Activated CD4-positive, alpha-beta memory T cell treated with anti-CD3 and anti-CD28 coated beads, Interleukin-2, amount 10 ng/mL, durations not matched to agents 7 days and 5 days (primary cell): ENCODE measurements around the gene DEFB129. TPM values are rescaled to one million over a fixed set of nuclear protein-coding genes. Genes with fewer than 3 reads are reported as not detected.
"Not testable (repeated sequence)": the region's sequence is repeated elsewhere in the genome, so short reads cannot be mapped to it uniquely, and the experiment has no call there.

Experiments used
- CTCF ChIA-PET: fragments of 350-600 bp; sonication (Branson Sonifier 250); formaldehyde crosslinking; loops from one replicate; lab custom pipeline; 2021; ENCODE audit warnings: antibody characterized with exemption, inconsistent platforms; lab: Charles Lee
- POLR2A ChIA-PET: fragments of 350-600 bp; sonication (Branson Sonifier 250); formaldehyde crosslinking; loops from one replicate; lab custom pipeline; 2021; ENCODE audit warnings: antibody characterized with exemption; lab: Charles Lee
- DNase-seq: peaks from one replicate; pipeline ENCODE4 v3.0.0-alpha.2; 2020
- H3K27ac Mint-ChIP-seq: one replicate; pipeline ENCODE4 v1.8.0; 2021; ENCODE audit warnings: mild to moderate bottlenecking, mixed read lengths
- H3K27me3 Mint-ChIP-seq: one replicate; pipeline ENCODE4 v1.8.0; 2021; ENCODE audit warnings: mixed read lengths
- H3K36me3 Mint-ChIP-seq: one replicate; pipeline ENCODE4 v1.8.0; 2021; ENCODE audit warnings: low read depth, mixed read lengths
- H3K4me1 Mint-ChIP-seq: one replicate; pipeline ENCODE4 v1.8.0; 2021; ENCODE audit warnings: mixed read lengths
- H3K4me3 Mint-ChIP-seq: one replicate; pipeline ENCODE4 v1.8.0; 2021; ENCODE audit warnings: mild to moderate bottlenecking, mixed read lengths
- H3K9me3 Mint-ChIP-seq: one replicate; pipeline ENCODE4 v1.8.0; 2021; ENCODE audit warnings: mixed read lengths
- total RNA-seq, 2 experiments: library from RNA; stranded (reverse); gene quantifications; one replicate each; pipeline ENCODE4 v1.2.3, GENCODE V29; 2021

Gene DEFB129, protein sequence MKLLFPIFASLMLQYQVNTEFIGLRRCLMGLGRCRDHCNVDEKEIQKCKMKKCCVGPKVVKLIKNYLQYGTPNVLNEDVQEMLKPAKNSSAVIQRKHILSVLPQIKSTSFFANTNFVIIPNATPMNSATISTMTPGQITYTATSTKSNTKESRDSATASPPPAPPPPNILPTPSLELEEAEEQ
- not detected for total RNA-seq

GRCh38 chr20:226958-227357 lies at the start of gene DEFB129:
DEFB129 (plus strand) TSS chr20:227258; CDS start chr20:227289, 31 bp downstream.
- no peak for DNase-seq
- peaks cover 27% of the 10 kb centered on the region for H3K27me3 Mint-ChIP-seq
- no peaks in the 10 kb centered on the region for H3K9me3 Mint-ChIP-seq
- no peak within 1 kb of the TSS for H3K27ac Mint-ChIP-seq
- H3K36me3 Mint-ChIP-seq: no peaks in the 10 kb centered on the region
- H3K4me3 Mint-ChIP-seq: no peak within 1 kb of the TSS
- peaks cover 6% of the 10 kb centered on the region for H3K4me1 Mint-ChIP-seq
- ChIA-PET CTCF (no interaction called here), POLR2A (interaction anchor here (1.0 kb wide), 1 partner anchor 14 kb away, joined by 3 read pairs; no protein-coding TSS in a partner anchor)

GRCh38 chr20:184288-184687 lies 42.8 kb upstream of the DEFB129 start:
- peaks cover 14% of the 10 kb centered on the region for H3K36me3 Mint-ChIP-seq
- POLR2A ChIA-PET: no interaction called here
- peaks cover 69% of the 10 kb centered on the region for H3K27me3 Mint-ChIP-seq
- DNase-seq: no peak
- H3K4me1 Mint-ChIP-seq: peaks cover 13% of the 10 kb centered on the region
- CTCF ChIA-PET: no interaction called here
- no peak overlapping the region for H3K27ac Mint-ChIP-seq
- peaks cover 19% of the 10 kb centered on the region for H3K9me3 Mint-ChIP-seq
- no peak overlapping the region for H3K4me3 Mint-ChIP-seq

- Mint-ChIP-seq H3K4me1 (peaks cover 13% of the 10 kb centered on the region), H3K36me3 (peaks cover 14% of the 10 kb centered on the region)
Measured at GRCh38 chr20:187733-188132, 39.3 kb upstream of the DEFB129 start.

GRCh38 chr20:189611-190010 lies 37.4 kb upstream of the DEFB129 start, which contains the start of gene DEFB128:
DEFB128 (minus strand) TSS chr20:189711; CDS start chr20:189623, 88 bp downstream.
- no peak for DNase-seq
- ChIA-PET CTCF (no interaction called here), POLR2A (no interaction called here)
- H3K9me3 Mint-ChIP-seq: peaks cover 12% of the 10 kb centered on the region
- H3K4me1 Mint-ChIP-seq: peaks cover 5% of the 10 kb centered on the region
- H3K27me3 Mint-ChIP-seq: peaks cover 45% of the 10 kb centered on the region
- no peak within 1 kb of the TSS for H3K27ac Mint-ChIP-seq
- no peak within 1 kb of the TSS for H3K4me3 Mint-ChIP-seq
- peaks cover 6% of the 10 kb centered on the region for H3K36me3 Mint-ChIP-seq

More at GRCh38 chr20:187733-188132, 39.3 kb upstream of the DEFB129 start:
- Mint-ChIP-seq H3K9me3 (peaks cover 19% of the 10 kb centered on the region), H3K4me3 (no peak overlapping the region), H3K27ac (no peak overlapping the region), H3K27me3 (peaks cover 61% of the 10 kb centered on the region)
- CTCF ChIA-PET: no interaction called here
- no peak for DNase-seq
- POLR2A ChIA-PET: no interaction called here

DNA sequence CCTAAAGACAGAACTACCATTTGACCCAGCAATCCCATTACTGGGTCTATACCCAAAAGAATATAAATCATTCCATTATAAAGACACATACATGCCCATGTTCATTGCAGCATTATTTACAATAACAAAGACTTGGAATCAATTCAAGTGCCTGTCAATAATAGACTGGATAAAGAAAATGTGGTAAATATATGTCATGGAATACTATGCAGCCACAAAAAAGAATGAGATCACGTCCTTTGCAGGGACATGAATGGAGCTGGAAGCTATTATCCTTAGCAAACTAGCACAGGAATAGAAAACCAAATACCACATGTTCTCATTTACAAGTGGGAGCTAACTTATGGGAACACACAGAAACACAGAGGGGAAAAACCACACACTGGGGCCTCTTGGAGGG lies 28.8 kb upstream of the DEFB129 start:
- H3K27ac Mint-ChIP-seq: no peak overlapping the region
- DNase-seq: no peak
- ChIA-PET CTCF (no interaction called here), POLR2A (interaction anchor here (0.6 kb wide), 1 partner anchor 26 kb away, joined by 3 read pairs; no protein-coding TSS in a partner anchor)
- no peaks in the 10 kb centered on the region for H3K36me3 Mint-ChIP-seq
- peaks cover 18% of the 10 kb centered on the region for H3K27me3 Mint-ChIP-seq
- H3K4me1 Mint-ChIP-seq: peaks cover 4% of the 10 kb centered on the region
- H3K4me3 Mint-ChIP-seq: no peak overlapping the region
- no peaks in the 10 kb centered on the region for H3K9me3 Mint-ChIP-seq

DNA sequence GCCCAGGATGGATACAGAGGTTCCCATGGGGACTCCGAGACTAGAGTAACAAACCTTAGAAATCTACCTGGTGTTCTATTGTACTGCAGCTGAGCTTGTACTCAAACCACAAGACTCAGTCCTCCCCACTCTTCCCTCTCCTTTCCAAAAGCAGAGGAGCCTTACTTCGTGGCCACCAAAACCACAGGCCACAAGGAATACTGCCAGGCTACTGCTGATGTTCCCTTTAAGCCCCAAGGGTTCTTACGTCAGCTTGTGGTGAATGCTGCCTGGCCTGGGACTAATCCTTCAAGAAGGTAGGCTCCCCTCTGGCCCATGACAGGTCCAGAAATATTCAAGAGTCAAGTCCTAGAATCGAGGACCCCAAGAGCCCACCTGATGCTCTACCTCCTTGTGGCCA lies 27.1 kb upstream of the DEFB129 start:
- CTCF ChIA-PET: interaction anchor here (0.7 kb wide), 1 partner anchor 130 kb away, joined by 3 read pairs; no protein-coding TSS in a partner anchor
- Mint-ChIP-seq H3K27ac (no peak overlapping the region), H3K4me1 (peaks cover 4% of the 10 kb centered on the region), H3K27me3 (peaks cover 25% of the 10 kb centered on the region), H3K36me3 (no peaks in the 10 kb centered on the region), H3K9me3 (no peaks in the 10 kb centered on the region), H3K4me3 (no peak overlapping the region)
- no peak for DNase-seq
- POLR2A ChIA-PET: no interaction called here

DNA sequence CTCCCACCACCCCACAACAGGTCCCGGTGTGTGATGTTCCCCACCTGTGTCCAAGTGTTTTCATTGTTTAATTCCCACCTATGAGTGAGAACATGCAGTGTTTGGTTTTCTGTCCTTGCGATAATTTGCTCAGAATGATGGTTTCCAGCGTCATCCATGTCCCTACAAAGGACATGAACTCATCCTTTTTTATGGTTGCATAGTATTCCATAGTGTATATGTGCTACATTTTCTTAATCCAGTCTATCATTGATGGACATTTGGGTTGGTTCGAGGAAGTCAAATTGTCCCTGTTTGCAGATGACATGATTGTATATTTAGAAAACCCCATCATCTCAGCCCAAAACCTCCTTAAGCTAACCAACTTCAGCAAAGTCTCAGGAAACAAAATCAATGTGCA lies 23.4 kb upstream of the DEFB129 start:
- H3K27me3 Mint-ChIP-seq: peaks cover 19% of the 10 kb centered on the region
- H3K27ac Mint-ChIP-seq, CTCF ChIA-PET, H3K4me1 Mint-ChIP-seq, POLR2A ChIA-PET, DNase-seq, H3K4me3 Mint-ChIP-seq, H3K36me3 Mint-ChIP-seq, H3K9me3 Mint-ChIP-seq: not testable (repeated sequence)

- Mint-ChIP-seq H3K27ac (no peak overlapping the region), H3K9me3 (no peaks in the 10 kb centered on the region), H3K4me1 (no peaks in the 10 kb centered on the region), H3K4me3 (no peak overlapping the region), H3K27me3 (peaks cover 24% of the 10 kb centered on the region), H3K36me3 (no peaks in the 10 kb centered on the region)
- ChIA-PET CTCF (interaction anchor here (0.9 to 1.4 kb wide), 3 partner anchors 12 to 115 kb away, joined by 3 to 7 read pairs (median 4); no protein-coding TSS in a partner anchor), POLR2A (no interaction called here)
- no peak for DNase-seq
Measured at GRCh38 chr20:208942-209566, 18.0 kb upstream of the DEFB129 start.

DNA sequence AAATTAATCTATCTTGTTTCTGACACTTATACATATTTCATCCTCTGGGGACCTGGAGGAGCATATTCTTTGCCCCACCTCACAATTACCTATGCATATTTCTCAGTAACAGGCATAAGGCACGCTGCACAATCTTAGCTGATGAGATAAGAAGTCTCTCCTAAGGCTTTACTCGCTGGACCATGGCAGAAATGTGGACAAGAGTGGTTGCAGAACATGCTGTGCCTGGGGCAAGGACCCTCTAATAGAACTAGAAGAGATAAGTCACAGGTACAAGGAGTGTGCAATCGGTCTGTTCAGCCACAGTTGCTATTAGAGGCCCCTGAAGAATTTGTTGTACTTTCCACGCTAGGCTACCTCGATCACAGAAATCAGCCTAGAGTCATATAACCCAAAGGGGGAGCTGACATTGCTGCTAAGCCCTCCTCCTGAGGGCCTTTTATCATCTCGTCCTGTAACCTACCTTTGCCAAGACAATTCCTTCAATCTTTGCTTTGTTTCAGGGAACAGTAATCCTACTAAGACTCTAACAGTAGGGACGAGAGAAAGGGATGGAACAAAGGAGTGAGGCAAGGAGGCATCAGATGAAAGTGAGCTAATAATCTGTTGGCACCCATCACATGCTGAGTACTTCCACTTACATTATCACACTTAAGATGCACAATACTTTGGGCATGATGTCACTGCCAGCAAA lies 16.1 kb upstream of the DEFB129 start:
- H3K27me3 Mint-ChIP-seq: peaks cover 16% of the 10 kb centered on the region
- no peaks in the 10 kb centered on the region for H3K9me3 Mint-ChIP-seq
- H3K4me3 Mint-ChIP-seq: no peak overlapping the region
- no peak overlapping the region for H3K27ac Mint-ChIP-seq
- no peaks in the 10 kb centered on the region for H3K36me3 Mint-ChIP-seq
- POLR2A ChIA-PET: no interaction called here
- CTCF ChIA-PET: interaction anchor here (0.6 to 2.4 kb wide), 3 partner anchors 51 to 120 kb away, joined by 3 to 12 read pairs (median 7); no protein-coding TSS in a partner anchor
- no peak for DNase-seq
- no peaks in the 10 kb centered on the region for H3K4me1 Mint-ChIP-seq

DNA sequence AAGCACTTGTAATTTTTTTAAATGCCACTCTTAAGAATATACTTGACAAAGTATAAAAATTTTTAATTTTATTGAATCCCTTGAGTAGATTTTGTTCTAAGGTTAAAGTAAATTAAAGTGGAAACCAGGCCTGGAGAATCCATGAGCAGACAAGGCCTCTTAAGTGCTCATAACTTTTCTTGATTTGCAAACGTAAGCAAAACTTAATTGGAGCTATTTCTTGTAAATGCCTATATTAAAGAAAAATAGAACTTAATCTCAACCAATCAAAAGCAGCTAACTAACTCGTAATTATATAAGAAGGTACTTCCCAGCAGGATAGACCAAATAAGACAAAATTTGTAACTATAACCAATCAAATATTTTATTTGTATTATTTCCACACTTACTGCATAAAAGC lies 12.7 kb upstream of the DEFB129 start:
- Mint-ChIP-seq H3K9me3 (no peaks in the 10 kb centered on the region), H3K4me3 (no peak overlapping the region), H3K27me3 (peaks cover 20% of the 10 kb centered on the region), H3K4me1 (no peaks in the 10 kb centered on the region), H3K36me3 (no peaks in the 10 kb centered on the region), H3K27ac (no peak overlapping the region)
- DNase-seq: no peak
- ChIA-PET CTCF (interaction anchor here (0.8 to 1.2 kb wide), 2 partner anchors 51 to 117 kb away, joined by 3 to 4 read pairs; no protein-coding TSS in a partner anchor), POLR2A (no interaction called here)

DNA sequence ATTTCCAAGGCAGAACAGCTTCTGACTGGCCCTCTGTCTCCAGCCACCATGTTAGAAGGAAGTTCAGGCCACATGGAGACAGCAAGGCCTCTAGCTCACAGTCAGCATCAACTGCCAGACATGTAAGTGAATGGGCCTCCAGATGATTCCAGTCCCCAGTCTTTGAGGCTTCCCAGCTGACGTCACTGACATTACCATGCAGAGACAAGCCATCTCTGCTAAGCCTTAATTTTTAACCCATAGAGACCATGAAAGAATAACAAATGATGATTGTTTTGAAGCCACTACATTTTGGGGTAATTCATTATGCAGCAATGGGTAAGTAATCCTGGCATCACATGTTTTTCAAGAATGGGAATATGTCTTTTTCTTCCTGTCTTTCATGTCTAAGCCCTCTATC lies 11.3 kb upstream of the DEFB129 start:
- no peaks in the 10 kb centered on the region for H3K4me1 Mint-ChIP-seq
- no peak overlapping the region for H3K4me3 Mint-ChIP-seq
- no peaks in the 10 kb centered on the region for H3K9me3 Mint-ChIP-seq
- CTCF ChIA-PET: interaction anchor here (0.8 to 1.0 kb wide), 2 partner anchors 51 to 115 kb away, joined by 3 read pairs; no protein-coding TSS in a partner anchor
- no peak overlapping the region for H3K27ac Mint-ChIP-seq
- H3K27me3 Mint-ChIP-seq: peaks cover 32% of the 10 kb centered on the region
- no peaks in the 10 kb centered on the region for H3K36me3 Mint-ChIP-seq
- POLR2A ChIA-PET: no interaction called here
- no peak for DNase-seq

DNA sequence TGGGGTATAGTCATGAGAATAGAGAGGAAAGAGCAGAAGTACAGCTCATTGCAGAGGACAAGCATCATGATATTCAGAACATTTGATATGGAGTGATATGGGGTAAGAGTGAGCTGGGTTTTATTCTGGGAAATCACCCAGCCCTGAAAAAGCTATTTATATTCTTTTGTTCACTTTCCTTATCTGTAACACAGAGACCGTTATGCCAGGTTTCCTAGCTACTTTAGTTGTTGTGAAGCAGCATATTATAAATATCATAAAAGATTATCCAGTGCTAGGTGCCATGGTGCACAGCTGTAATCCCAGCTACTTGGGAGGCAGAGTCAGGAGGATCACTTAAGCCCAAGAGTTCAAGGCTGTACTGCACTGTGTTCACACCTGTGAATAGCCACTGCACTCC lies 9.8 kb upstream of the DEFB129 start:
- CTCF ChIA-PET: no interaction called here

More for the DNA sequence above, 9.8 kb upstream of the DEFB129 start:
- POLR2A ChIA-PET: no interaction called here
- no peaks in the 10 kb centered on the region for H3K36me3 Mint-ChIP-seq
- H3K27me3 Mint-ChIP-seq: peaks cover 36% of the 10 kb centered on the region
- no peak overlapping the region for H3K27ac Mint-ChIP-seq
- H3K4me1 Mint-ChIP-seq: no peaks in the 10 kb centered on the region
- H3K4me3 Mint-ChIP-seq: no peak overlapping the region
- H3K9me3 Mint-ChIP-seq: no peaks in the 10 kb centered on the region
- no peak for DNase-seq
